ENCODE results near the gene IFIT3.

IFIT3 gene

DNA sequence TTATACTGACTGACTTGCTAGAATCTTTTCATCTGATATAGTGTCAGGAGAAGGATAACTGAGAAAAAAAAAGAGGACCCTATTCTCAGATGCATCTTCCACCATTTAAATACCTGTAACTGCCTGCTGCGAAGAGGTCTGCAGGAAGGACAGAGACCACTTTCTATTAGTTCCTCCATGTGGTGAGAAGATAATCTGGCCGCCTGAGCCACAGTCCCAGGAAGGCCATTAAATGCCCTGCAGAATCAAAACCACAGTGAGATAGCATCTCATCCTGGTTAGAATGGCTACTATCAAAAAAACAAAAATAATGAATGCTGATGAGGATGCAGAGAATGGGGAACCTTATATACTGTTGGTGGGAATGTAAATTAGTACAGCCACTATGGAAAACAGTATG is 30.2 kb downstream of the IFIT3 start:
- Histone ChIP-seq H3K9me3 (ENCODE audit: insufficient read depth, low read length) (no peaks in the 10 kb centered on the region), H3K9ac (ENCODE audit: low read length) (no peak overlapping the region), H3K4me1 (ENCODE audit: low read length) (no peaks in the 10 kb centered on the region), H3K36me3 (replicated peaks; ENCODE audit: low read depth, low read length) (no peaks in the 10 kb centered on the region), H3K27ac (ENCODE audit: low read length) (no peak overlapping the region), H3K4me3 (ENCODE audit: low read length) (no peak overlapping the region), H3K79me2 (ENCODE audit: low read length) (no peaks in the 10 kb centered on the region), H2AFZ (ENCODE audit: low read depth, low read length) (no peak overlapping the region), H3K4me2 (ENCODE audit: low read length) (no peak overlapping the region), H4K20me1 (ENCODE audit: insufficient read depth, low read length) (no peaks in the 10 kb centered on the region), H3K27me3 (ENCODE audit: low read depth, low read length) (no peaks in the 10 kb centered on the region)
- no peak for TF ChIP-seq EZH2phosphoT487 (IDR thresholded peaks at IDR 0.05; ENCODE audit: low read depth)
- TF ChIP-seq, protein P1, sequence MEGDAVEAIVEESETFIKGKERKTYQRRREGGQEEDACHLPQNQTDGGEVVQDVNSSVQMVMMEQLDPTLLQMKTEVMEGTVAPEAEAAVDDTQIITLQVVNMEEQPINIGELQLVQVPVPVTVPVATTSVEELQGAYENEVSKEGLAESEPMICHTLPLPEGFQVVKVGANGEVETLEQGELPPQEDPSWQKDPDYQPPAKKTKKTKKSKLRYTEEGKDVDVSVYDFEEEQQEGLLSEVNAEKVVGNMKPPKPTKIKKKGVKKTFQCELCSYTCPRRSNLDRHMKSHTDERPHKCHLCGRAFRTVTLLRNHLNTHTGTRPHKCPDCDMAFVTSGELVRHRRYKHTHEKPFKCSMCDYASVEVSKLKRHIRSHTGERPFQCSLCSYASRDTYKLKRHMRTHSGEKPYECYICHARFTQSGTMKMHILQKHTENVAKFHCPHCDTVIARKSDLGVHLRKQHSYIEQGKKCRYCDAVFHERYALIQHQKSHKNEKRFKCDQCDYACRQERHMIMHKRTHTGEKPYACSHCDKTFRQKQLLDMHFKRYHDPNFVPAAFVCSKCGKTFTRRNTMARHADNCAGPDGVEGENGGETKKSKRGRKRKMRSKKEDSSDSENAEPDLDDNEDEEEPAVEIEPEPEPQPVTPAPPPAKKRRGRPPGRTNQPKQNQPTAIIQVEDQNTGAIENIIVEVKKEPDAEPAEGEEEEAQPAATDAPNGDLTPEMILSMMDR (IDR thresholded peaks at IDR 0.05; ENCODE audit: low read depth, low read length), result no peak

DNA sequence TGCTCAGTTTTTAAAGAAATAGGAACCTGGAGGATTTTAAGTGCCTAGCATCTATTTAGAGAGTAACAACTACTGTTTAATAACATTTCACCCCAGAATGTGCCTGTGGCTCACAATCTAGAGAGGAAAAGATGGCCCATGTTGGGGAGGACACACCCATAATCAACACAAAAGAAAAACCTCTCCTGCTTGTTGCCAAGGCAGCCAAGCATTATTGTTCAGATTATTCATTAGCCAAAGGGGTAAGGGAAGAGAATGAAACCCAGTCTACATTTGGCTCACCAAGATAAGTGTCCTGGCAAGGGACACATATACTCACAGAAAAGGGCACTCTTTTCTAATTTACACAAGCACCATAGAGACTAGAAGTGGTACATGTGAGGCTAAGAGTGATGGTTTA is 32.4 kb downstream of the IFIT3 start:
- Histone ChIP-seq H3K36me3 (replicated peaks; ENCODE audit: low read depth, low read length) (no peaks in the 10 kb centered on the region), H3K4me1 (ENCODE audit: low read length) (peaks cover 15% of the 10 kb centered on the region), H4K20me1 (ENCODE audit: insufficient read depth, low read length) (no peaks in the 10 kb centered on the region), H3K27me3 (ENCODE audit: low read depth, low read length) (no peaks in the 10 kb centered on the region), H3K9ac (ENCODE audit: low read length) (no peak overlapping the region), H3K79me2 (ENCODE audit: low read length) (no peaks in the 10 kb centered on the region), H2AFZ (ENCODE audit: low read depth, low read length) (no peak overlapping the region), H3K4me2 (ENCODE audit: low read length) (no peak overlapping the region), H3K4me3 (ENCODE audit: low read length) (no peak overlapping the region), H3K27ac (ENCODE audit: low read length) (no peak overlapping the region), H3K9me3 (ENCODE audit: insufficient read depth, low read length) (no peaks in the 10 kb centered on the region)
- no peak for TF ChIP-seq EZH2phosphoT487 (IDR thresholded peaks at IDR 0.05; ENCODE audit: low read depth)
- TF ChIP-seq, protein P1 (IDR thresholded peaks at IDR 0.05; ENCODE audit: low read depth, low read length), result no peak

DNA sequence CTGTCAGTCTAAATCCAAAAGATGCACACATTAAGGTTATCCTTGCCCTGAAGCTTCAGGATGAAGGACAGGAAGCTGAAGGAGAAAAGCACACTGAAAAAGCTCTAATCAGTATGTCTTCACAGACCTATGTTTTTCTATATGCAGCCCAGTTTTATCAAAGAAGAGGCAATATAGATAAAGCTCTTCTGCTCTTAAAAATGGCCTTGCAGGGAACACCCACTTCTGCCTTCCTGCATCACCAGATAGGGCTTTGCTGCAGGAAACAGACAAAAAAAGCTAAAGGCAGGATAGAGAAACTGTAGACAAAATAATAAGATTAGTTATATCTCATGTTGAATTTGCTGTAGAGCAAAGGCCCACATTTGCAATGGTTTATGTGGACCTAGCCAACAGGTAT is 35.1 kb downstream of the IFIT3 start:
- no peak for TF ChIP-seq EZH2phosphoT487 (IDR thresholded peaks at IDR 0.05; ENCODE audit: low read depth)
- TF ChIP-seq, protein P1 (IDR thresholded peaks at IDR 0.05; ENCODE audit: low read depth, low read length), result no peak
- no peaks in the 10 kb centered on the region for H4K20me1 ChIP-seq (ENCODE audit: insufficient read depth, low read length)
- H3K4me3 ChIP-seq (ENCODE audit: low read length), result no peak overlapping the region
- H3K27me3 ChIP-seq (ENCODE audit: low read depth, low read length), result no peaks in the 10 kb centered on the region
- no peaks in the 10 kb centered on the region for H3K9me3 ChIP-seq (ENCODE audit: insufficient read depth, low read length)
- peaks cover 15% of the 10 kb centered on the region for H3K4me1 ChIP-seq (ENCODE audit: low read length)
- no peaks in the 10 kb centered on the region for H3K36me3 ChIP-seq (replicated peaks; ENCODE audit: low read depth, low read length)
- no peak overlapping the region for H3K4me2 ChIP-seq (ENCODE audit: low read length)
- no peaks in the 10 kb centered on the region for H3K79me2 ChIP-seq (ENCODE audit: low read length)
- no peak overlapping the region for H3K27ac ChIP-seq (ENCODE audit: low read length)
- no peak overlapping the region for H2AFZ ChIP-seq (ENCODE audit: low read depth, low read length)
- H3K9ac ChIP-seq (ENCODE audit: low read length), result no peak overlapping the region

DNA sequence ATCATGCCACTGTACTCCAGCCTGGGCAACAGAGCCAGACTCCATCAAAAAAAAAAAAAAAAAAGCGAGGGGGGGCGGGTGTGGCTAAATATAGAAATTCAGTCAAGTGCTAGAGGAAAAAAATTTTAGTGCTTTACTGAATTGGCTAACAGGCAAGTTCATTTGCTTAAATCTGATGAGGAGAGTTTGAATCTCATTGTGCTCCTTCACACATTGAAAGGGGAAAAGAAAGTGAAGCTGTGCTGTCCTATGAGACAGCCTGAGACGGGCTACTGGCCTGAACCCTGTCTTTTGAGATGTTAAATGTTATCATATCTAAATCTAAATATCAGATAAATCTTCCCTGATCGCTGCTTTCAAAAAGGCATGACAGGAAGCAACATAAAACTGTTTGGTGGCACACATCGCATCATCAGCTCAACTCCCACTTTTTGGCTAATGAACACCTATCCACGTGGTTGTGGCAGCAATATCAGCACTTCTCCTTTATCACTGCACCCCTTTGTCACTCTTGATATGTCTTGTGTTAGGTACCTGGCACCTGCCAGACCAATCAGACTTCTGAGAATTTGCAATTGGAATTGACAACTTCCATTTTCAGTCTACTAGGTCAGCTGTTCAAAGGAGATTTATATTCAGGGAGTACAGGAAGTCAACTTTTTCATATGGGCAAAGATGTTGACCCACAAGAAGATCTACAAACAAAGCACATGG is 36.1 kb downstream of the IFIT3 start:
- H3K27ac ChIP-seq (ENCODE audit: low read length), result peak overlapping the region; percentile 45
- no peak overlapping the region for H2AFZ ChIP-seq (ENCODE audit: low read depth, low read length)
- H3K79me2 ChIP-seq (ENCODE audit: low read length), result no peaks in the 10 kb centered on the region
- peak overlapping the region; percentile 60 for H3K4me2 ChIP-seq (ENCODE audit: low read length)
- no peaks in the 10 kb centered on the region for H4K20me1 ChIP-seq (ENCODE audit: insufficient read depth, low read length)
- no peaks in the 10 kb centered on the region for H3K9me3 ChIP-seq (ENCODE audit: insufficient read depth, low read length)
- no peaks in the 10 kb centered on the region for H3K36me3 ChIP-seq (replicated peaks; ENCODE audit: low read depth, low read length)
- H3K27me3 ChIP-seq (ENCODE audit: low read depth, low read length), result no peaks in the 10 kb centered on the region
- H3K9ac ChIP-seq (ENCODE audit: low read length), result no peak overlapping the region; the same call in 1 of the 2 replicates
- peaks cover 15% of the 10 kb centered on the region for H3K4me1 ChIP-seq (ENCODE audit: low read length)
- H3K4me3 ChIP-seq (ENCODE audit: low read length), result peak overlapping the region; percentile 18; the same call in 1 of the 2 replicates
- no peak for TF ChIP-seq EZH2phosphoT487 (IDR thresholded peaks at IDR 0.05; ENCODE audit: low read depth)
- TF ChIP-seq, protein P1 (IDR thresholded peaks at IDR 0.05; ENCODE audit: low read depth, low read length), result no peak
